Fibroblast of lung (primary cell): Measurements from ENCODE around the gene BNIP3.

ENCODE experiments used
- CTCF ChIP-seq, 2 donors: IDR thresholded peaks in 1 of 2; conservative IDR thresholded peaks in 1 of 2; 1 replicate in 1 of 2; 2 replicates in 1 of 2; pipeline ENCODE4 v1.5.1; 2011 to 2012; ENCODE audit warnings: low read length in 2 of 2, control low read depth in 1 of 2, inconsistent platforms in 1 of 2, low read depth in 1 of 2, mild to moderate bottlenecking in 1 of 2
- EZH2 ChIP-seq: IDR thresholded peaks from 2 replicates; pipeline ENCODE4 v1.5.1; 2012; ENCODE audit warnings: low read length, control low read depth, mild to moderate bottlenecking; ENCODE audit errors: missing control alignments

- TF ChIP-seq CTCF (conservative IDR thresholded peaks at IDR 0.05 in 1 of 2, IDR thresholded peaks at IDR 0.05 in 1 of 2; ENCODE audit: low read depth in 1 of 2, low read length in 2 of 2), result no peak
- no peak for TF ChIP-seq EZH2
Observed at GRCh38 chr10:131973160-131973951, 8.4 kb downstream of the BNIP3 start.
